Measurements from ENCODE around the gene UBE2G2.

Gene UBE2G2

DNA sequence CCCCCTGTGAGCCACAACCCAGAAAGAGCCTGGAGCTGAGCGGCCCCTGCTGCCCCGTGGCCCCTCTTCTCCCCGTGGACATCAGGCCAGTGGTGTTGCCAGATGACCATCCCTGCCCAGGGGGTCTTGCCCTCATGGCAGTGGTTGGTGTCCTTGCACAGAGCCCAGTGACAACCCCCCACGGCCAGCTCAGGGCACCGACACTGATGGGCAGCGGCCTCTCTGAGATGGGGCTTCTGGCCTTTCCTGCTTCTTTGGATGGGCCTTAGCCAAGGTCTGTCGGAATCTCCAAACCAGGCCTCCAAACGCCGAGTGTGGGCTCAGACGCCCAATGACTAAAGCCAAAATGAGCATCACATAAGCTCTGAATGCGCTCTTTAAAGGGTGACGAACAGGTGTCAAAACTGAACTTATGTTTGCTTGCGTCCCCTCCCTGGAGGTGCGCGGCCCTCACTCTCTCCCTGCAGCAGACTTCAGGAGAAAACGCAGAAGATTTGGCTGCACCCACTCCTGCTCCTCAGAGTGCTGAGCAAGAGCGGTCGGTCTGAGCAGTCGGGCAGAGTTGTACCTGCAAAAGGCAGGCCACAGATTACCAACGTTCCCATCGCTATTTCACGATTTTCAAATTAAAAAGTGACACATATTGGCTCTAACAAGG lies 41.9 kb downstream of the UBE2G2 start:
- TF ChIP-seq, protein P1, sequence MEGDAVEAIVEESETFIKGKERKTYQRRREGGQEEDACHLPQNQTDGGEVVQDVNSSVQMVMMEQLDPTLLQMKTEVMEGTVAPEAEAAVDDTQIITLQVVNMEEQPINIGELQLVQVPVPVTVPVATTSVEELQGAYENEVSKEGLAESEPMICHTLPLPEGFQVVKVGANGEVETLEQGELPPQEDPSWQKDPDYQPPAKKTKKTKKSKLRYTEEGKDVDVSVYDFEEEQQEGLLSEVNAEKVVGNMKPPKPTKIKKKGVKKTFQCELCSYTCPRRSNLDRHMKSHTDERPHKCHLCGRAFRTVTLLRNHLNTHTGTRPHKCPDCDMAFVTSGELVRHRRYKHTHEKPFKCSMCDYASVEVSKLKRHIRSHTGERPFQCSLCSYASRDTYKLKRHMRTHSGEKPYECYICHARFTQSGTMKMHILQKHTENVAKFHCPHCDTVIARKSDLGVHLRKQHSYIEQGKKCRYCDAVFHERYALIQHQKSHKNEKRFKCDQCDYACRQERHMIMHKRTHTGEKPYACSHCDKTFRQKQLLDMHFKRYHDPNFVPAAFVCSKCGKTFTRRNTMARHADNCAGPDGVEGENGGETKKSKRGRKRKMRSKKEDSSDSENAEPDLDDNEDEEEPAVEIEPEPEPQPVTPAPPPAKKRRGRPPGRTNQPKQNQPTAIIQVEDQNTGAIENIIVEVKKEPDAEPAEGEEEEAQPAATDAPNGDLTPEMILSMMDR (conservative IDR thresholded peaks at IDR 0.05; ENCODE audit: low read depth, low read length), result no peak
- no peak for DNase-seq (ENCODE audit: low read depth)
- H3K4me3 ChIP-seq (ENCODE audit: low read length), result no peak overlapping the region

DNA sequence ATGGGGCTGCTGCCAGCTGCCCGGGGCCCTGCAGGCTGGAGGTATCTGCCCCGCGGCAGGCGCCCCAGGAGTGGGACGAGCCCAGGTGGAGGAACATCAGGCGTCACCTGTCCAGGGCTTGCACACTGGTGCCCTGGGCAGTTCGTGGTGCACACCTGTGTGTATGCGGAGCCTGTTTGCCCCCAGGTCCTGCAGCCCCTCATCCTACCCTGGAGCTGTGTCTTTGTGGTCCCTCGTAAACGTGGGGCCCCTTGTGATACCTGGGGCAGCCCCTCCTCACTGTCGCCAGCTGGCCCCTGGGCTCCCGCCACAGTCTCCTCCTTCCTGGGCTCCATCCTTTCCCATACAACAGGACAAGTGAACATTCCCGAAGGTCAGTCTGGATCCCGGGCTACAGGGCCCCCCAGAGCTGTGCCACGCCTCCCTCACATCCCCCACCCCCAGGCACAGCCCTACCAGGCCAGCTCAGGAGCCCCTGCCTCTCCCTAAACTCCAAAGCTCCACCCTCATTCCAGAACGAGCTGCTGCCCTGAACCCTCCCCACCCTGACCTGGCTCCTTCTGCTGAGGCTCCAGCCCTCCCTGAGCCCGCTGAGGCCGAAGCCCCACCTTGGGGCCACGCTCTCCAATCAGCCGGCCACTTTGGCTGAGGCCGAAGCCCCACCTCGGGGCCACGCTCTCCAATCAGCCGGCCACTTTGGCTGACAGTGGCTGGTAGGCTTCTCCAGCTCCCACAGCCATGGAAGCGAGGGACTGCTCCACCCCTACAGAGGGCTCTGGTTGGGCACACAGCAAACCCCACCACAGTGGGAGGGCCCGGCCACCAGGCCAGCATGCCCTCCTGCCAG lies 42.6 kb downstream of the UBE2G2 start:
- TF ChIP-seq, protein P1 (conservative IDR thresholded peaks at IDR 0.05; ENCODE audit: low read depth, low read length), result no peak
- no peak overlapping the region for H3K4me3 ChIP-seq (ENCODE audit: low read length)
- DNase-seq (ENCODE audit: low read depth), result no peak

DNA sequence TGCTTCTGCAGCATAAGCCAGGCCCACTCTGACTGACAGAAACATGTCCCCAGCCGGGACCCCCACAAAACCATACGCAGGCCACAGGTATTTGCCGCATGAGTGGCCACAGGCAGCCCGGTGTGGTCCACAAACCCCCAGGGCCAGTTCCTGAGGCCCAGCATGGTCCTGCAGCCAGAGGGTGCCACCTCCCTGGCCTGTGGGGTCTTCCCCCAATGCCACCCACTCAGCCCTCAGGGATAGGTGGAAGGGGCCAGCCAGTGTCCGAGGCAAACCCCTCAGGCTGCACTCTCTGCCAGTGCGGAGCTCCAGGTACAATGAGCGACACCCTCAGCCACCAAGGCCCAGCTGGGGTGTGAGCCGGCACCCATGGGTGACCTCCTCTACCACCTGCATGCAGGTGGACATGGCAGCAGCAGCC lies 43.5 kb downstream of the UBE2G2 start:
- H3K4me3 ChIP-seq (ENCODE audit: low read length), result no peak overlapping the region
- TF ChIP-seq, protein P1 (conservative IDR thresholded peaks at IDR 0.05; ENCODE audit: low read depth, low read length), result no peak
- no peak for DNase-seq (ENCODE audit: low read depth)

DNA sequence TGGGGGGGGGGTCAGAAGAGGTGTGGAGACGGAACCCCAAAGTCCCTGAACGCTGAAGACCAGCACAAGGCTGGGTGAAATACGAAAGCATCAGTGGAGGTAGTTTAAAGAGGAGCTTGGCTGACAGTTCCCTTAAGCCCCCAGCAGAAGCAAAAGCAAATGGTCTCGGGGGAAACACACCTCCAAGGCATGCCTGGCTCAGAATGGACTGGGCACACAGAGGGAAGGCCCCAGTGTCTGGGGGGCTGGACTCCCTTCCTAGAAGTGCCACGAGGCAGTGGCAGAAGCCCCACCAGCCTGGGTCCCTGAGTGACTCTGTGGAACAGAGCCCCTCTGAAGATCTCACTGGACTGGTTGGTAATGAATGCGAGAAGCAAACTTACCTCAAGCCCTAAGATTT lies 43.9 kb downstream of the UBE2G2 start:
- H3K4me3 ChIP-seq (ENCODE audit: low read length), result no peak overlapping the region
- TF ChIP-seq, protein P1 (conservative IDR thresholded peaks at IDR 0.05; ENCODE audit: low read depth, low read length), result no peak
- no peak for DNase-seq (ENCODE audit: low read depth)

DNA sequence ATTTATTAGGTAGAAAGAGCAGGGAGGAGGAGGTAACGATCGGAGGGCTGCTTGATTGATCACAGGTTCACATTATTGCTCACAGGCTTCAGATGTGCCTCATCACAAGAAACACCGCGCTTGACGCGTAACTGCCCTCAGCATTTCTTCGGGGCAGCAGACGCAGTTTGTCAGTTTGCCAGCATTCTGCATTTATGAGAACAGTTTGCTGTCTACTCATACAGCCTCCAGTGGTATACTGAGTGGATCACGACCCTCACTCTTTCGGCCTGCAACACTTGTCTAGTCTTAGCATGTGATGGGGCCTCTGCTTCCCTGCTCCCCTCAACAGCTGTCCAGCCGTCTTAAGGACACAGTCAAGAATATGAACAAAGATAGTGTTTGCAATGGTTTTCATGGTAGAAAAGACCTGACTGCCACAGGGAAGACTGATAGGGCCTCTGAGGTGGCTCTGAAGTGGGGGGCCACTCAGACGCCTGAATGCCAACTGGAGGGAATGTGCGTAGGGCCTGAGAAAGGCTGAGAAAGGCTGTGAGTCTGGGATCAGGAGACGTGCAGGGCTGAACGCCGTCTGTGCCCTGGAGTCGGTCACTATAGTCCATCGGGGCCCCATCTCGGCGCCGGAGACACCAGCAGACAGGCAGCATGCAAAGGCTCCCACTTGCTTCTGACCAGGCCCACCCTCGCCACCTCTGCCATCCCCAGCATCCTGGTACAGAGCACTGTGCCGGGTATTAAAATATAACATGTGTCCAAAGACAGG lies 45.0 kb downstream of the UBE2G2 start:
- DNase-seq (ENCODE audit: low read depth), result no peak
- H3K4me3 ChIP-seq (ENCODE audit: low read length), result no peak overlapping the region
- TF ChIP-seq, protein P1 (conservative IDR thresholded peaks at IDR 0.05; ENCODE audit: low read depth, low read length), result no peak

DNA sequence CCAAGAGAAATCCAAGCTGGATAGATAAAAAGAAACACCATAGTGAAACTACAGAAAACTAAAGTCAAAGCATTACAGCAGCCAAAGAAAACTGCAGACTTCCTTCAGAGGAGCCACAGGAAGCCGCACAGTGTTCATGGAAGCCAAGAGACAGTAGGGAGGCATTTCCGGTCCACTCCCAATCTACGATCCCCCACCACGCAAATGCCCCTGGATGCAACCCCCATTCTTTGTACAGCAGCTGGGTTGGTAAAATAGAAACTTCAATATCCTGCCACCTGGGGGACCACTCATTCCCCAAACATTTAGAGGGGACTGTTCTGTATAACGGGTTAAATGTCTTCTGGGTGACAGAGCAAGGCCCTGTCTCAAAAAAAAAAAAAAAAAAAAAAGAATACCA lies 46.4 kb downstream of the UBE2G2 start:
- TF ChIP-seq, protein P1 (conservative IDR thresholded peaks at IDR 0.05; ENCODE audit: low read depth, low read length), result peak; percentile 17
- no peak for DNase-seq (ENCODE audit: low read depth)

More for the DNA sequence above, 46.4 kb downstream of the UBE2G2 start:
- no peak overlapping the region for H3K4me3 ChIP-seq (ENCODE audit: low read length)

All from retinal pigment epithelial cell (primary cell).